Endothelial cell (in vitro differentiated cells): ENCODE results near the gene ELAVL1. TPM values are rescaled to one million over a fixed set of nuclear protein-coding genes. Genes with fewer than 3 reads are reported as not detected.
A peak's percentile ranks its signal among the peaks of the same experiment; 100 is the strongest.

Experiments
- DNase-seq: peaks from one replicate; pipeline ENCODE4 v3.0.0; 2021; ENCODE audit warnings: low spot score
- H3K27ac Mint-ChIP-seq: one replicate; pipeline ENCODE4 v1.8.0; 2021; ENCODE audit warnings: mixed read lengths, inconsistent platforms; ENCODE audit not compliant: unreplicated experiment
- H3K27me3 Mint-ChIP-seq: one replicate; pipeline ENCODE4 v1.8.0; 2021; ENCODE audit warnings: mild to moderate bottlenecking, moderate library complexity, mixed read lengths, inconsistent platforms; ENCODE audit not compliant: unreplicated experiment
- H3K36me3 Mint-ChIP-seq: one replicate; pipeline ENCODE4 v1.8.0; 2021; ENCODE audit warnings: mild to moderate bottlenecking, low read depth, mixed read lengths, inconsistent platforms; ENCODE audit not compliant: unreplicated experiment
- H3K4me1 Mint-ChIP-seq: one replicate; pipeline ENCODE4 v1.8.0; 2021; ENCODE audit warnings: mild to moderate bottlenecking, mixed read lengths, inconsistent platforms; ENCODE audit not compliant: unreplicated experiment
- H3K4me3 Mint-ChIP-seq: one replicate; pipeline ENCODE4 v1.8.0; 2021; ENCODE audit warnings: mild to moderate bottlenecking, mixed read lengths, inconsistent platforms; ENCODE audit not compliant: unreplicated experiment
- H3K9me3 Mint-ChIP-seq: one replicate; pipeline ENCODE4 v1.8.0; 2021; ENCODE audit warnings: mixed read lengths, inconsistent platforms; ENCODE audit not compliant: unreplicated experiment
- total RNA-seq: library from RNA; stranded (reverse); fragmentation: NEBNext Ultra II Directional; extraction: Animal tissue kit (Norgen Biotek cat#: 25700); gene quantifications from one replicate; pipeline ENCODE4 v1.2.1, GENCODE V29; 2021; ENCODE audit not compliant: unreplicated experiment
- TF ChIP-seq, protein P1 (sequence below): fragments of 200-600 bp; sonication (generic); IDR thresholded peaks from one replicate; pipeline ENCODE4 v1.5.0; 2021; ENCODE audit warnings: antibody characterized with exemption; ENCODE audit not compliant: unreplicated experiment

Gene ELAVL1
- total RNA-seq, 1 donor from 2014 or later, result 135 TPM

DNA sequence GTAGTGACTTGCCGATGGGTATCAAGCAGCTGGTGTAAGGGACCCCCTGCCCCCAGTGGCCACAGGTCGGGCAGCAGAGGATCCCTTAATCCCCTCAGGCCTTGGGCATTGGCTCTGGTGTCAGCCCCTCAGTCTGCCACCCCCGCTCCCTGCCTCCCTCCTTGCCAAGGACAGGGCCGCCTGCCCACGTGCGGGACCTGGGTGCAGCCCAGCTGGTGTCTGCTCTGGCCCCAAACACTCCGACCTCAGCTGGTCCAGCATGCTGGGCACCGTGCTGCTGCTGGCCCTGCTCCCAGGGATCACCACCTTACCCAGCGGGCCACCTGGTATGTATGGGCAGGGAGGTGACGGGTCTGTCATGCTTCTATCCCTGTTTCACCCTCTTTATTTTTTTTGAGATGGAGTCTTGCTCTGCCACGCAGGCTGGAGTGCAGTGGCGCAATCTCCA lies 90.8 kb downstream of the ELAVL1 start, which contains the start of gene TGFBR3L:
Gene TGFBR3L (plus strand): TSS at position 233 of the 448 bp plus-strand sequence.
- peaks cover 7% of the 10 kb centered on the region for H3K36me3 Mint-ChIP-seq
- TF ChIP-seq, protein P1, sequence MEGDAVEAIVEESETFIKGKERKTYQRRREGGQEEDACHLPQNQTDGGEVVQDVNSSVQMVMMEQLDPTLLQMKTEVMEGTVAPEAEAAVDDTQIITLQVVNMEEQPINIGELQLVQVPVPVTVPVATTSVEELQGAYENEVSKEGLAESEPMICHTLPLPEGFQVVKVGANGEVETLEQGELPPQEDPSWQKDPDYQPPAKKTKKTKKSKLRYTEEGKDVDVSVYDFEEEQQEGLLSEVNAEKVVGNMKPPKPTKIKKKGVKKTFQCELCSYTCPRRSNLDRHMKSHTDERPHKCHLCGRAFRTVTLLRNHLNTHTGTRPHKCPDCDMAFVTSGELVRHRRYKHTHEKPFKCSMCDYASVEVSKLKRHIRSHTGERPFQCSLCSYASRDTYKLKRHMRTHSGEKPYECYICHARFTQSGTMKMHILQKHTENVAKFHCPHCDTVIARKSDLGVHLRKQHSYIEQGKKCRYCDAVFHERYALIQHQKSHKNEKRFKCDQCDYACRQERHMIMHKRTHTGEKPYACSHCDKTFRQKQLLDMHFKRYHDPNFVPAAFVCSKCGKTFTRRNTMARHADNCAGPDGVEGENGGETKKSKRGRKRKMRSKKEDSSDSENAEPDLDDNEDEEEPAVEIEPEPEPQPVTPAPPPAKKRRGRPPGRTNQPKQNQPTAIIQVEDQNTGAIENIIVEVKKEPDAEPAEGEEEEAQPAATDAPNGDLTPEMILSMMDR, result no peak
- H3K9me3 Mint-ChIP-seq, result no peaks in the 10 kb centered on the region
- no peak within 1 kb of the TSS for H3K27ac Mint-ChIP-seq
- H3K4me3 Mint-ChIP-seq, result peak within 1 kb of the TSS; percentile 69
- peaks cover 23% of the 10 kb centered on the region for H3K27me3 Mint-ChIP-seq
- peaks cover 8% of the 10 kb centered on the region for H3K4me1 Mint-ChIP-seq
- no peak for DNase-seq

GRCh38 chr19:7914099-7914498 lies 91.3 kb downstream of the ELAVL1 start:
- no peaks in the 10 kb centered on the region for H3K9me3 Mint-ChIP-seq
- no peak overlapping the region for H3K27ac Mint-ChIP-seq
- H3K27me3 Mint-ChIP-seq, result peaks cover 21% of the 10 kb centered on the region
- TF ChIP-seq, protein P1, result no peak
- H3K4me1 Mint-ChIP-seq, result peaks cover 7% of the 10 kb centered on the region
- no peak for DNase-seq
- H3K4me3 Mint-ChIP-seq, result no peak overlapping the region
- H3K36me3 Mint-ChIP-seq, result peaks cover 7% of the 10 kb centered on the region

DNA sequence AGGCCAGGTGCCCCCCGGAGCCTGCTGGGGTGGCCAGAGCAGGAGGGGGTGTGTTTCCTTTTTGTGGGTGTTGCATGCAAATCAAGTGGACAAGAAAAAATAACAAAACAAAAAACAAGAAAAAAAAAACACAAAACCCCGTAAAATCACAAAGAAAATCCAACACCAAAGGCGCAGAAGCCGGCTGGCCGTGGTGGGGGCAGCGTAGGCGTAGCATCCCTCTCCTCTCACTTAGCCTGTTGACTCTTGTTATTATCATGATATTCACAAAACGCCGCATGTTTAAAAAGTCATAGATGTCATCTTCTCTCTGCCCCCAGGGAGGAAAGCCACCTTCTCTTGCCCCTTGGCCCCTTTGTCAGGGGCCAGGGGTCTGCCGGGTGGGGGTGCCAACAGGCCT lies 91.8 kb downstream of the ELAVL1 start:
- peaks cover 7% of the 10 kb centered on the region for H3K4me1 Mint-ChIP-seq

GRCh38 chr19:7912697-7913564 lies 92.5 kb downstream of the ELAVL1 start:
- Mint-ChIP-seq H3K4me1 (peaks cover 7% of the 10 kb centered on the region), H3K4me3 (no peak overlapping the region), H3K27ac (no peak overlapping the region), H3K36me3 (peaks cover 7% of the 10 kb centered on the region), H3K27me3 (peaks cover 17% of the 10 kb centered on the region), H3K9me3 (no peaks in the 10 kb centered on the region)
- DNase-seq, result no peak
- TF ChIP-seq, protein P1, result no peak

More for the DNA sequence above, 91.8 kb downstream of the ELAVL1 start:
- no peak overlapping the region for H3K27ac Mint-ChIP-seq
- H3K27me3 Mint-ChIP-seq, result peaks cover 21% of the 10 kb centered on the region
- peaks cover 7% of the 10 kb centered on the region for H3K36me3 Mint-ChIP-seq
- DNase-seq, result no peak
- TF ChIP-seq, protein P1, result no peak
- H3K9me3 Mint-ChIP-seq, result no peaks in the 10 kb centered on the region
- H3K4me3 Mint-ChIP-seq, result no peak overlapping the region

GRCh38 chr19:7912144-7912696 lies 93.2 kb downstream of the ELAVL1 start:
- DNase-seq, result no peak
- Mint-ChIP-seq H3K4me1 (peaks cover 7% of the 10 kb centered on the region), H3K9me3 (no peaks in the 10 kb centered on the region), H3K27me3 (peaks cover 17% of the 10 kb centered on the region), H3K27ac (no peak overlapping the region), H3K4me3 (no peak overlapping the region), H3K36me3 (peaks cover 7% of the 10 kb centered on the region)
- TF ChIP-seq, protein P1, result no peak
